ENCODE results near the gene DLG2. TPM values are rescaled to one million over a fixed set of nuclear protein-coding genes. Genes with fewer than 3 reads are reported as not detected.

DLG2 gene
- total and polyA plus RNA-seq, 2 of the 4 experiments (the other 2 are of a cell fraction), result 0.31 to 0.36 TPM

- Histone ChIP-seq H3K9me1 (ENCODE audit: insufficient read depth, low read length) (peaks cover 3% of the 10 kb centered on the region; the same call in 1 of the 2 replicates), H4K8ac (ENCODE audit: low read depth in 2 of 2, low read length in 2 of 2) (no peak overlapping the region), H3K4me2 (ENCODE audit: low read depth, low read length) (no peak overlapping the region), H3K56ac (ENCODE audit: extremely low read depth, insufficient read depth, low read length) (no peak overlapping the region), H3K18ac (ENCODE audit: low read depth, low read length) (peak overlapping the region; percentile 24; the same call in 1 of the 2 replicates), H3K4ac (ENCODE audit: low read depth, low read length) (0 out of 2 replicates have a peak overlapping the region, but pooled peaks have one; percentile 53), H3K4me1 (ENCODE audit: control insufficient read depth, insufficient read depth, low read length) (no peaks in the 10 kb centered on the region; the same call in 1 of the 2 replicates), H3K9me3 (ENCODE audit: control insufficient read depth, insufficient read depth, low read length) (no peaks in the 10 kb centered on the region), H3K14ac (replicated peaks; ENCODE audit: low read depth, low read length) (no peak overlapping the region; the same call in 1 of the 2 replicates), H4K20me1 (ENCODE audit: insufficient read depth, low read length) (no peaks in the 10 kb centered on the region), H4K5ac (ENCODE audit: low read depth, low read length) (no peak overlapping the region), H3K9ac (ENCODE audit: low read depth, low read length) (no peak overlapping the region), H2BK15ac (ENCODE audit: low read depth, low read length) (peak overlapping the region; percentile 56), H2AK9ac (replicated peaks; ENCODE audit: low read depth, low read length, poor library complexity) (no peak overlapping the region), H3K4me3 (ENCODE audit: insufficient read depth, low read depth, low read length) (no peak overlapping the region), H3K23ac (ENCODE audit: low read depth, low read length) (no peak overlapping the region), H2BK20ac (ENCODE audit: low read depth, low read length) (peak overlapping the region; percentile 27; the same call in 1 of the 2 replicates), H2AFZ (replicated peaks; ENCODE audit: low read length, poor library complexity) (no peak overlapping the region), H2AK5ac (ENCODE audit: low read depth, low read length) (peak overlapping the region; percentile 13; the same call in 1 of the 2 replicates), H2BK5ac (ENCODE audit: low read depth, low read length, poor library complexity, severe bottlenecking) (peak overlapping the region; percentile 42), H3K79me1 (ENCODE audit: low read depth in 1 of 2, low read length in 2 of 2) (no peaks in the 10 kb centered on the region), H3K36me3 (ENCODE audit: control insufficient read depth, insufficient read depth, low read length) (no peaks in the 10 kb centered on the region), H3K27ac (ENCODE audit: insufficient read depth, low read length) (no peak overlapping the region), H3K27me3 (ENCODE audit: control insufficient read depth, insufficient read depth, low read length) (no peaks in the 10 kb centered on the region), H2BK120ac (ENCODE audit: low read depth, low read length) (no peak overlapping the region), H4K91ac (ENCODE audit: insufficient read depth, low read depth, low read length) (no peak overlapping the region; the same call in 1 of the 2 replicates)
- no TSS peak for BruUV-seq (replicated peaks)
- in situ Hi-C loops (cut with MboI; ENCODE audit: low sequenced_read_pairs), result no loop called here
- ChIA-PET POLR2A (ENCODE audit: unreplicated experiment) (no interaction called here), CTCF (no interaction called here)
- peak; percentile 61 for ATAC-seq (ENCODE audit: low read depth)
- intact Hi-C loops (cut with micrococcal nuclease), result loop anchor here (10.0 kb wide), 1 partner anchor 288 kb away; the partner anchor contains the start of gene CCDC90B
- DNase-seq, result peak; percentile 77
- dilution Hi-C loops (cut with HindIII; ENCODE audit: low sequenced_read_pairs, unreplicated experiment), result no loop called here
- WGBS, 2 experiments (ENCODE audit: extremely low coverage in 2 of 2, insufficient read length in 1 of 2), result no CpG with 5 or more reads among the region's 5 CpGs
- TF ChIP-seq FOS (IDR thresholded peaks at IDR 0.05; ENCODE audit: low read depth, low read length) (0 out of 2 replicates have a peak, but pooled peaks have one; percentile 42), MAFK (IDR thresholded peaks at IDR 0.05; ENCODE audit: low read depth, low read length) (no peak), CEBPB (IDR thresholded peaks at IDR 0.05; ENCODE audit: low read depth, low read length) (peak; percentile 89), SMC3 (IDR thresholded peaks at IDR 0.05; ENCODE audit: low read depth, low read length) (no peak), ELK1 (IDR thresholded peaks at IDR 0.05; ENCODE audit: borderline replicate concordance, low read depth, low read length) (no peak)
Measured at GRCh38 chr11:83572581-83573496, 2054.3 kb downstream of the DLG2 start.

All from IMR-90 (cell line).